H1 (cell line): ENCODE results near the gene CSF3. TPM values are rescaled to one million over a fixed set of nuclear protein-coding genes. Genes with fewer than 3 reads are reported as not detected.
A peak's percentile ranks its signal among the peaks of the same experiment; 100 is the strongest.

Experiments
- ASH2L ChIP-seq: fragments of 200-600, 300-600 bp; sonication (generic); IDR thresholded peaks from one replicate; pipeline ENCODE4 v1.7.1; 2017; ENCODE audit warnings: low read length
- NANOG ChIP-seq: IDR thresholded peaks from 2 replicates; pipeline ENCODE4 v1.6.1; 2011; ENCODE audit warnings: low read length, low read depth, mild to moderate bottlenecking, inconsistent platforms; ENCODE audit not compliant: insufficient read depth, poor library complexity, severe bottlenecking
- SP1 ChIP-seq: IDR thresholded peaks from 2 replicates; pipeline ENCODE4 v1.6.1; 2011; ENCODE audit warnings: low read depth, low read length
- TAF7 ChIP-seq: optimal IDR thresholded peaks from 2 replicates; pipeline ENCODE3; 2011; ENCODE audit warnings: low read depth, mild to moderate bottlenecking, inconsistent platforms, low read length, moderate library complexity, borderline replicate concordance
- polyA plus RNA-seq, 7 experiments: library from polyadenylated mRNA; depleted of rRNA in 3 of 7; stranded (reverse) in 5 of 7; unstranded in 2 of 7; fragments of >200 nt in 5 of 7; fragments of 200-250 nt in 2 of 7; gene quantifications; 1 replicate in 5 of 7; 2 replicates in 1 of 7; 4 replicates in 1 of 7; pipeline versions ENCODE4 v1.2.1 to v1.2.3, GENCODE V29; 2011 to 2013; ENCODE audit warnings: missing spikeins in 2 of 7, mixed read lengths in 2 of 7
- total RNA-seq: library from RNA; stranded (reverse); fragmentation: NEBNext Ultra II Directional; extraction: Animal tissue kit (Norgen Biotek cat#: 25700); gene quantifications from 2 replicates; pipeline ENCODE4 v1.2.1, GENCODE V29; 2021

CSF3 gene
- total and polyA plus RNA-seq, 2 of the 8 experiments (the other 6 are each of a cell fraction or from before 2014, with no cell fraction given), result 0.03 TPM; not detected in 1

- TF ChIP-seq SP1, result peak; percentile 88
- peak; percentile 94 for TF ChIP-seq ASH2L
- TF ChIP-seq TAF7, result peak; percentile 68
- no peak for TF ChIP-seq NANOG
These were observed 34.7 kb upstream of the CSF3 start, which contains the start of gene PSMD3 (continued) for GRCh38 chr17:39980351-39981206.
